Nephron (organoid): ENCODE results near the gene RELT.

Experiments
- H3K27ac Mint-ChIP-seq, 3 experiments: 2 replicates each; pipeline ENCODE4 v1.8.0; 2020; ENCODE audit warnings: mixed read lengths in 3 of 3, mild to moderate bottlenecking in 2 of 3, moderate library complexity in 1 of 3
- H3K27me3 Mint-ChIP-seq: 2 replicates; pipeline ENCODE4 v1.8.0; 2021; ENCODE audit warnings: low read depth, mild to moderate bottlenecking, moderate library complexity, mixed read lengths
- H3K36me3 Mint-ChIP-seq: 2 replicates; pipeline ENCODE4 v1.8.0; 2020; ENCODE audit warnings: low read depth, mixed read lengths
- H3K4me1 Mint-ChIP-seq: 2 replicates; pipeline ENCODE4 v1.8.0; 2020; ENCODE audit warnings: mixed read lengths
- H3K4me3 Mint-ChIP-seq, 3 experiments: 2 replicates each; pipeline ENCODE4 v1.8.0; 2020; ENCODE audit warnings: mild to moderate bottlenecking in 3 of 3, mixed read lengths in 3 of 3, moderate library complexity in 2 of 3
- H3K9me3 Mint-ChIP-seq: 2 replicates; pipeline ENCODE4 v1.8.0; 2020; ENCODE audit warnings: mixed read lengths
- TF ChIP-seq, protein P1 (sequence below), 3 experiments: fragments of 200-600 bp; sonication (generic); IDR thresholded peaks; one replicate each; pipeline ENCODE4 v1.5.0; 2021; ENCODE audit warnings: antibody characterized with exemption in 3 of 3; ENCODE audit not compliant: unreplicated experiment in 3 of 3

The RELT gene

GRCh38 chr11:73345481-73346160, 30.6 kb upstream of the RELT start:
- Mint-ChIP-seq H3K9me3 (no peaks in the 10 kb centered on the region), H3K4me1 (peaks cover 37% of the 10 kb centered on the region), H3K4me3 (no peak overlapping the region), H3K27me3 (no peaks in the 10 kb centered on the region), H3K27ac (peak overlapping the region in 1 of 3 experiments; percentile 33), H3K36me3 (peaks cover 12% of the 10 kb centered on the region)
- TF ChIP-seq, protein P1, sequence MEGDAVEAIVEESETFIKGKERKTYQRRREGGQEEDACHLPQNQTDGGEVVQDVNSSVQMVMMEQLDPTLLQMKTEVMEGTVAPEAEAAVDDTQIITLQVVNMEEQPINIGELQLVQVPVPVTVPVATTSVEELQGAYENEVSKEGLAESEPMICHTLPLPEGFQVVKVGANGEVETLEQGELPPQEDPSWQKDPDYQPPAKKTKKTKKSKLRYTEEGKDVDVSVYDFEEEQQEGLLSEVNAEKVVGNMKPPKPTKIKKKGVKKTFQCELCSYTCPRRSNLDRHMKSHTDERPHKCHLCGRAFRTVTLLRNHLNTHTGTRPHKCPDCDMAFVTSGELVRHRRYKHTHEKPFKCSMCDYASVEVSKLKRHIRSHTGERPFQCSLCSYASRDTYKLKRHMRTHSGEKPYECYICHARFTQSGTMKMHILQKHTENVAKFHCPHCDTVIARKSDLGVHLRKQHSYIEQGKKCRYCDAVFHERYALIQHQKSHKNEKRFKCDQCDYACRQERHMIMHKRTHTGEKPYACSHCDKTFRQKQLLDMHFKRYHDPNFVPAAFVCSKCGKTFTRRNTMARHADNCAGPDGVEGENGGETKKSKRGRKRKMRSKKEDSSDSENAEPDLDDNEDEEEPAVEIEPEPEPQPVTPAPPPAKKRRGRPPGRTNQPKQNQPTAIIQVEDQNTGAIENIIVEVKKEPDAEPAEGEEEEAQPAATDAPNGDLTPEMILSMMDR (IDR thresholded peaks at IDR 0.05; ENCODE audit: unreplicated experiment in 3 of 3), result no peak

DNA sequence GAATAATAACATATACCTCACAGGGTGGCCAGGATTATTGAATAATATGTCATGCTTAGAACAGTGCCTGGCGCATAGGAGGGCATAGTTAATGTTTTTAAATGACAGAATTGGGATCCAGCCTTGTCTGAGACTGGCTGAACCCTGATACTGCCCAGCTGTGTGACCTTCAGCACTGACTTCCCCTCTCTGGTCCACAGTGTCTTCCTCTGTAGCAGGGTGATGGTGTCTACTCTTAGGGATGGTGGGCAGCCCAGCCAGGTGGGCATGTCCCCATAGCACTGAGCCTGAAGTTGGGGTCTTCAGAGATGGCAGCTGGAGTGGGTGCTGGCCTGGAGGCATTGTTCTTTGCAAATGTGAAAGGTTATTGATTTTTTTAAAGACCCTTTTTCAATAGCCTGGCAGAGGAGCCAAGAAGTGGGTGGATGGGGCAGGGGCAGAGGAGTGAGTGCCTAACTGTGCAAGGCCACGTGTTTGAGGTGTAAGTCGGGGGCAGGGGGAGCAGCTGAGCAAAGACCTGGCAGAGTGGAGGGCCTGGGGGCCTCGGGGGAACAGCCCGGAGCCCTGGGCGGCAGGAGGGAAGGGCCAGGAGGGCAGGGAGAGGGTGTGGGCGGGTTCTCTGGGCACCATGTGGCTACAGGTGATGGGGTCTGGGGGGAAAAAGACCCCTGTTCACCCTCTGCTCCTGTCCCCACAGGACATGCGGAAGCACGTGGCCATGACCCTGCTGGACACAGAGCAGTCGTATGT, 29.8 kb upstream of the RELT start:
- Mint-ChIP-seq H3K4me3 (no peak overlapping the region), H3K4me1 (peaks cover 37% of the 10 kb centered on the region), H3K36me3 (peaks cover 10% of the 10 kb centered on the region), H3K27me3 (no peaks in the 10 kb centered on the region), H3K9me3 (no peaks in the 10 kb centered on the region), H3K27ac (peak overlapping the region in 1 of 3 experiments; percentile 33)
- TF ChIP-seq, protein P1 (IDR thresholded peaks at IDR 0.05; ENCODE audit: unreplicated experiment in 3 of 3), result no peak

DNA sequence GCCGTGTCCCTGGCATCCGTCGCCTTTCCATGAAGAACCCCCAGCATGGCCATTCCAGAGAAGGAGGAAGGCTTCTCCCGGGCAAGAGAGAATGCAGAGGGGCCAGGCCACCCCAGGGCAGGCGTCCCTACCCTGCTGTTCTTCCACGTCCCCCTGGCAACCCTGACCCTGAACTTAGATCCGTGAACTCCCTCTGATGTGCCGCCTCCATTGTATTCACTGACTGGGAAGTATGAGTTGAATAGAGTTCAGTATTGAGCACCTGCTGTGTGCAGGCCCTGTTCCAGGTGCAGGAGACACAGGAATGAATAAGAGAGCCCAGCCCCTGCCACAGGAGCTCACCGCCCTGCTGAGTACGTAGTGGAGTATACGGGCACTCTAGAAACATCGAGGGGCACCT, 29.1 kb upstream of the RELT start:
- Mint-ChIP-seq H3K9me3 (no peaks in the 10 kb centered on the region), H3K27me3 (no peaks in the 10 kb centered on the region)

DNA sequence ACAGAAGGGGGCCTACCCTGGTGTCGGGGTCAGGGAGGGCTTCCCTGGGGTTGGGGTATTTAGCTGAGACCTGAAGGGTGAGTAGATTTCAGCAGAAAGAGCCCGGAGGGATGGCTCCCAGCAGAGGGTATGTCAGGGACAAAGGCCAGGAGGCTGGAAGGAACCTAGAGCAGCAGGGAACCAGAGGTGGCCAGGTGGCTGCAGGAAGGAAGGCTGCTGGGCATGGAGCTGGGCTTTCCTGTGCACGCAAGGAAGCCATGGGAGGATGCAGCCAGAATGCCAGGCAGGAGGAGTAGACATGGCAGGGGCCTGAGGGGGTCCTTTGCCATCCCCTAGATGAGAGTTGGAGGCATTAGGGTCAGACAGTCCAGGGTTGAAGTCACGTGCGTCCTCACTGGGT, 27.4 kb upstream of the RELT start:
- Mint-ChIP-seq H3K27ac (no peak overlapping the region), H3K4me3 (no peak overlapping the region), H3K27me3 (no peaks in the 10 kb centered on the region), H3K9me3 (no peaks in the 10 kb centered on the region), H3K4me1 (peaks cover 21% of the 10 kb centered on the region), H3K36me3 (peaks cover 20% of the 10 kb centered on the region)
- TF ChIP-seq, protein P1 (IDR thresholded peaks at IDR 0.05; ENCODE audit: unreplicated experiment in 3 of 3), result no peak

More for the DNA sequence above, 29.1 kb upstream of the RELT start:
- H3K27ac Mint-ChIP-seq, result no peak overlapping the region
- peaks cover 31% of the 10 kb centered on the region for H3K4me1 Mint-ChIP-seq
- peaks cover 10% of the 10 kb centered on the region for H3K36me3 Mint-ChIP-seq
- TF ChIP-seq, protein P1 (IDR thresholded peaks at IDR 0.05; ENCODE audit: unreplicated experiment in 3 of 3), result no peak
- no peak overlapping the region for H3K4me3 Mint-ChIP-seq

DNA sequence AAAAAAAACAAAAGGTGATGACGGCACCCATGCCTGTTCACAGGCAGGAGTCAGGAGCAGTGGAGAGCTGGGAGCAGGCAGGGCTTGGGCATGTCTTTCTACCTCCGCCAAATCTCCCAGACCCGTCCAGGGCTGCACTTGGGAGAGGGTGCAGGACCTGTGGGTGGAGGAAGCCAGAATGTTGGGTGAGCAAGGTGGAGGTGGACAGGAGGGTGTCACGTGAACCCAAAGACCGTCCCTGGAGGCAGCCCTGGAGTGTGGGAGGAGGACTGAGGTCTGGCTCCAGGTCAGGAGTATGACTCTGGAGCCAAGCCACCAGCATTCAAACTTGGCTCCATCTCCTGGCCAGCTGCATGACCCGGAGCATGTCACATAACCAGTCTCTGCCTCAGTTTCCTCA, 26.6 kb upstream of the RELT start:
- H3K27me3 Mint-ChIP-seq, result no peaks in the 10 kb centered on the region
- TF ChIP-seq, protein P1 (IDR thresholded peaks at IDR 0.05; ENCODE audit: unreplicated experiment in 3 of 3), result no peak
- no peak overlapping the region for H3K4me3 Mint-ChIP-seq
- H3K9me3 Mint-ChIP-seq, result no peaks in the 10 kb centered on the region
- H3K4me1 Mint-ChIP-seq, result peaks cover 15% of the 10 kb centered on the region
- H3K36me3 Mint-ChIP-seq, result peaks cover 21% of the 10 kb centered on the region
- no peak overlapping the region for H3K27ac Mint-ChIP-seq
